ENCODE results near the gene ZNF566. TPM values are rescaled to one million over a fixed set of nuclear protein-coding genes. Genes with fewer than 3 reads are reported as not detected.
A peak's percentile ranks its signal among the peaks of the same experiment; 100 is the strongest.

The ZNF566 gene
- total and polyA plus RNA-seq, 2 of the 13 experiments (the other 11 are each of a cell fraction or from before 2014, with no cell fraction given): 4.8 to 13.7 TPM

- TF ChIP-seq ZNF24 (IDR thresholded peaks at IDR 0.05) (no peak), NFYB (CRISPR knock-in tag; IDR thresholded peaks at IDR 0.05) (peak; percentile 38; the same call in 1 of the 2 replicates), ZBTB14 (CRISPR knock-in tag; IDR thresholded peaks at IDR 0.05) (no peak), DBP (CRISPR knock-in tag; IDR thresholded peaks at IDR 0.05; ENCODE audit: not compliant biosample characterization) (no peak), ZNF773 (CRISPR knock-in tag; IDR thresholded peaks at IDR 0.05; ENCODE audit: borderline replicate concordance) (no peak), ZNF761 (CRISPR knock-in tag; conservative IDR thresholded peaks at IDR 0.05) (no peak), ZKSCAN5 (CRISPR knock-in tag; IDR thresholded peaks at IDR 0.05) (peak; percentile 92), RARA (CRISPR knock-in tag; IDR thresholded peaks at IDR 0.05) (no peak; the same call in none of the 2 replicates), ZC3H4 (CRISPR knock-in tag; IDR thresholded peaks at IDR 0.05; ENCODE audit: borderline replicate concordance) (no peak), ZFX (CRISPR knock-in tag; IDR thresholded peaks at IDR 0.05; ENCODE audit: low read depth) (peak; percentile 88), ZNF20 (CRISPR knock-in tag; IDR thresholded peaks at IDR 0.05) (0 out of 2 replicates have a peak, but pooled peaks have one; percentile 80), ZBTB26 (CRISPR knock-in tag; IDR thresholded peaks at IDR 0.05; ENCODE audit: borderline replicate concordance) (0 out of 2 replicates have a peak, but pooled peaks have one; percentile 14), CTCF (CRISPR knock-in tag; IDR thresholded peaks at IDR 0.05) (peak; percentile 42), PPARG (CRISPR knock-in tag; conservative IDR thresholded peaks at IDR 0.05) (no peak), ZNF792 (CRISPR knock-in tag; IDR thresholded peaks at IDR 0.05) (peak; percentile 59), IKZF4 (CRISPR knock-in tag; IDR thresholded peaks at IDR 0.05; ENCODE audit: borderline replicate concordance, low read depth, not compliant biosample characterization) (peak; percentile 90), PCBP2 (optimal IDR thresholded peaks at IDR 0.05; ENCODE audit: low read depth, low read length, poor library complexity, severe bottlenecking) (no peak), ZBTB1 (CRISPR knock-in tag; IDR thresholded peaks at IDR 0.05; ENCODE audit: borderline replicate concordance) (no peak), NFE2L2 (IDR thresholded peaks at IDR 0.05; ENCODE audit: low read length) (no peak), MYC (CRISPR knock-in tag; IDR thresholded peaks at IDR 0.05; ENCODE audit: borderline replicate concordance) (peak; percentile 88; the same call in 1 of the 2 replicates)
These were observed at the start of gene ZNF566 (continued) for GRCh38 chr19:36489118-36489919.
